Astrocyte (in vitro differentiated cells and primary cell): ENCODE measurements around the gene KLHL8. TPM values are rescaled to one million over a fixed set of nuclear protein-coding genes. Genes with fewer than 3 reads are reported as not detected.

Experiments used
- DNase-seq: peaks from one replicate; pipeline ENCODE4 v3.0.0-alpha.2; 2010; ENCODE audit warnings: low read depth
- FAIRE-seq: peaks from 2 replicates; lab custom pipeline; 2011; peaks lifted over from hg19 to GRCh38; lab: Jason Lieb, UNC
- H2AFZ ChIP-seq: 2 replicates; pipeline ENCODE4 v1.6.0; 2012; ENCODE audit warnings: low read depth, low read length, inconsistent platforms
- H3K27ac ChIP-seq: 2 replicates; pipeline ENCODE4 v1.5.1; 2011; ENCODE audit warnings: low read depth, low read length, inconsistent platforms
- H3K27me3 ChIP-seq: 2 replicates; pipeline ENCODE4 v1.6.0; 2011; ENCODE audit warnings: low read length, inconsistent platforms; ENCODE audit not compliant: insufficient read depth
- H3K36me3 ChIP-seq: 2 replicates; pipeline ENCODE4 v1.5.1; 2011; ENCODE audit warnings: low read length, inconsistent platforms; ENCODE audit not compliant: insufficient read depth
- H3K4me1 ChIP-seq: 2 replicates; pipeline ENCODE4 v1.5.1; 2011; ENCODE audit warnings: low read length, inconsistent platforms; ENCODE audit not compliant: insufficient read depth
- H3K4me2 ChIP-seq: 2 replicates; pipeline ENCODE4 v1.6.0; 2012; ENCODE audit warnings: low read length, inconsistent platforms
- H3K4me3 ChIP-seq: 2 replicates; pipeline ENCODE4 v1.5.1; 2011; ENCODE audit warnings: low read depth, mild to moderate bottlenecking, low read length, inconsistent platforms; ENCODE audit not compliant: insufficient read depth
- H3K79me2 ChIP-seq: 2 replicates; pipeline ENCODE4 v1.6.0; 2012; ENCODE audit warnings: mild to moderate bottlenecking, low read length, inconsistent platforms; ENCODE audit not compliant: insufficient read depth
- H3K9ac ChIP-seq: 2 replicates; pipeline ENCODE4 v1.6.0; 2012; ENCODE audit warnings: mild to moderate bottlenecking, low read length, inconsistent platforms
- H3K9me3 ChIP-seq: 2 replicates; pipeline ENCODE4 v1.5.1; 2012; ENCODE audit warnings: low read depth, mild to moderate bottlenecking, low read length, inconsistent platforms; ENCODE audit not compliant: insufficient read depth
- H4K20me1 ChIP-seq: 2 replicates; pipeline ENCODE4 v1.6.0; 2012; ENCODE audit warnings: low read length, inconsistent platforms; ENCODE audit not compliant: insufficient read depth
- H3K27ac Mint-ChIP-seq: one replicate; pipeline ENCODE4 v1.8.0; 2021; ENCODE audit warnings: mild to moderate bottlenecking, mixed read lengths; ENCODE audit not compliant: unreplicated experiment
- H3K27me3 Mint-ChIP-seq: one replicate; pipeline ENCODE4 v1.8.0; 2021; ENCODE audit warnings: low read depth, mixed read lengths; ENCODE audit not compliant: unreplicated experiment
- H3K36me3 Mint-ChIP-seq: one replicate; pipeline ENCODE4 v1.8.0; 2021; ENCODE audit warnings: low read depth, mixed read lengths; ENCODE audit not compliant: unreplicated experiment
- H3K4me1 Mint-ChIP-seq: one replicate; pipeline ENCODE4 v1.8.0; 2021; ENCODE audit warnings: low read depth, mixed read lengths; ENCODE audit not compliant: unreplicated experiment
- H3K4me3 Mint-ChIP-seq: one replicate; pipeline ENCODE4 v1.8.0; 2021; ENCODE audit warnings: mild to moderate bottlenecking, moderate library complexity, mixed read lengths; ENCODE audit not compliant: unreplicated experiment
- H3K9me3 Mint-ChIP-seq: one replicate; pipeline ENCODE4 v1.8.0; 2021; ENCODE audit warnings: mild to moderate bottlenecking, mixed read lengths; ENCODE audit not compliant: unreplicated experiment
- CTCF ChIP-seq: IDR thresholded peaks from 2 replicates; pipeline ENCODE4 v1.5.1; 2011; ENCODE audit warnings: low read depth, mild to moderate bottlenecking, inconsistent platforms, low read length, moderate library complexity; ENCODE audit not compliant: insufficient read depth
- EZH2 ChIP-seq: IDR thresholded peaks from 2 replicates; pipeline ENCODE4 v1.6.1; 2012; ENCODE audit warnings: mild to moderate bottlenecking, low read length, inconsistent platforms; ENCODE audit not compliant: insufficient read depth
- total RNA-seq: library from RNA; stranded (reverse); gene quantifications from 2 replicates; pipeline ENCODE4 v1.2.1, GENCODE V29; 2021

The KLHL8 gene
- total RNA-seq, 1 donor from 2014 or later = 11.8 TPM

- Histone ChIP-seq H4K20me1 (no peaks in the 10 kb centered on the region), H3K9me3 (no peaks in the 10 kb centered on the region), H2AFZ (no peak overlapping the region), H3K4me3 (no peak overlapping the region), H3K79me2 (no peaks in the 10 kb centered on the region), H3K36me3 (peaks cover 15% of the 10 kb centered on the region), H3K27me3 (no peaks in the 10 kb centered on the region), H3K4me1 (no peaks in the 10 kb centered on the region), H3K9ac (no peak overlapping the region), H3K4me2 (no peak overlapping the region), H3K27ac (no peak overlapping the region)
- Mint-ChIP-seq H3K27me3 (no peaks in the 10 kb centered on the region), H3K9me3 (no peaks in the 10 kb centered on the region), H3K4me3 (no peak overlapping the region), H3K36me3 (peaks cover 35% of the 10 kb centered on the region), H3K4me1 (peaks cover 9% of the 10 kb centered on the region), H3K27ac (no peak overlapping the region)
- DNase-seq (no peak), FAIRE-seq (no peak)
- TF ChIP-seq EZH2 = no peak
- TF ChIP-seq CTCF = no peak
These were observed 87.2 kb downstream of the KLHL8 start for GRCh38 chr4:87133183-87133582.

GRCh38 chr4:87132035-87132434 is 88.4 kb downstream of the KLHL8 start:
- no peaks in the 10 kb centered on the region for H3K9me3 ChIP-seq
- Mint-ChIP-seq H3K27ac (no peak overlapping the region), H3K4me1 (peaks cover 9% of the 10 kb centered on the region), H3K4me3 (no peak overlapping the region), H3K36me3 (peaks cover 40% of the 10 kb centered on the region), H3K9me3 (no peaks in the 10 kb centered on the region), H3K27me3 (no peaks in the 10 kb centered on the region)
- H3K4me3 ChIP-seq = no peak overlapping the region
- H3K9ac ChIP-seq = no peak overlapping the region
- H3K4me1 ChIP-seq = no peaks in the 10 kb centered on the region
- no peak overlapping the region for H3K4me2 ChIP-seq
- H3K27ac ChIP-seq = no peak overlapping the region
- peaks cover 15% of the 10 kb centered on the region for H3K36me3 ChIP-seq
- FAIRE-seq (peak; percentile 20), DNase-seq (no peak)
- H3K27me3 ChIP-seq = no peaks in the 10 kb centered on the region
- H3K79me2 ChIP-seq = no peaks in the 10 kb centered on the region
- TF ChIP-seq CTCF (no peak), EZH2 (no peak)
- H2AFZ ChIP-seq = no peak overlapping the region
- H4K20me1 ChIP-seq = no peaks in the 10 kb centered on the region

- TF ChIP-seq EZH2 = no peak
- no peak for TF ChIP-seq CTCF
- Mint-ChIP-seq H3K27me3 (no peaks in the 10 kb centered on the region), H3K4me1 (peaks cover 9% of the 10 kb centered on the region), H3K36me3 (peaks cover 42% of the 10 kb centered on the region), H3K27ac (peak overlapping the region; percentile 72), H3K9me3 (no peaks in the 10 kb centered on the region), H3K4me3 (no peak overlapping the region)
- no peak overlapping the region for H3K9ac ChIP-seq
- no peaks in the 10 kb centered on the region for H4K20me1 ChIP-seq
- no peak overlapping the region for H3K4me3 ChIP-seq
- H3K4me1 ChIP-seq = no peaks in the 10 kb centered on the region
- H2AFZ ChIP-seq = no peak overlapping the region
- DNase-seq (no peak), FAIRE-seq (no peak)
- no peaks in the 10 kb centered on the region for H3K9me3 ChIP-seq
- H3K27ac ChIP-seq = no peak overlapping the region
- no peak overlapping the region for H3K4me2 ChIP-seq
- no peaks in the 10 kb centered on the region for H3K79me2 ChIP-seq
- no peaks in the 10 kb centered on the region for H3K27me3 ChIP-seq
- H3K36me3 ChIP-seq = peaks cover 15% of the 10 kb centered on the region
These were observed 89.3 kb downstream of the KLHL8 start for GRCh38 chr4:87130985-87131703.
